HG03135 (cell line): ENCODE measurements around the gene ARHGEF12.

Experiments
- ATAC-seq: cut with Tn5 transposase; IDR thresholded peaks from one replicate; pipeline ENCODE4 v1.9.1; 2021; ENCODE audit warnings: mild to moderate bottlenecking, moderate library complexity; ENCODE audit not compliant: unreplicated experiment

ARHGEF12 gene

GRCh38 chr11:120424185-120424969, 88.2 kb downstream of the ARHGEF12 start:
- no peak for ATAC-seq

GRCh38 chr11:120424970-120425332, 88.7 kb downstream of the ARHGEF12 start:
- ATAC-seq, result no peak

DNA sequence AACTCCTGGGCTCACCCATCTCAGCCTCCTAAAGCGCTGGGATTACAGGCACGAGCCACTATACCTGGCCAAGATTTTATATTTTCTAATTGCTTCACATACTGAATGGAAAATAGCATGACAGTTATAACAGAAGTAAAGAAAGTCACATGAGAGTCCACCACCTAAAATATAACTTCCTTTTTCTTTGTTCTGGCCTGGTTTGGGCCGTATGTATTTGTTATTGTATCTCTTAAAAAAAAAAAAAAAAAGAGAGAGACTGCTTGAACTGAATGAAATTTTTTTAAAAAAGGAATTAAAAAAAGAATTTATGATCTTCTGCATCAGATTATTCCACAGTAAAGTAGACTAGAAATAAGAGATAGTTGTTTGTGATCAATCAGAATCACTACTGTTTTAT, 89.3 kb downstream of the ARHGEF12 start:
- ATAC-seq, result no peak

DNA sequence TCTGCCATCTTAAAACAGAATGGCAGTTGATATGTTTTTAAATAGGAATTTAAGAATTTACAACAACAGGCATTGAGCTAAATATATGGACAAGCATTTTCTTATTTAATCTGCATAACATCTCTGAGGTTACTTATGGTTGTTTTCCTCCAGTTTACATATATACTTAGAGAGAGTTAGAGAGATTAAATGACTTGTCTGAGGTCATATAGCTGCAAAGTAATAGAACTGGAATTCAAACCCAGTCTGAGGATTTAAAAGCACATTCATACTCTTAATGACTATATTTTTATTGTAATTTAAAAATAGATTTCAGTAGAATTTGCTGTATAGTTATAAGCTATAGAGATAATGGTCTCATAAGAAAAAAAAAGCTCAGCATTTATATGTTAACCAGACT, 93.9 kb downstream of the ARHGEF12 start:
- no peak for ATAC-seq

DNA sequence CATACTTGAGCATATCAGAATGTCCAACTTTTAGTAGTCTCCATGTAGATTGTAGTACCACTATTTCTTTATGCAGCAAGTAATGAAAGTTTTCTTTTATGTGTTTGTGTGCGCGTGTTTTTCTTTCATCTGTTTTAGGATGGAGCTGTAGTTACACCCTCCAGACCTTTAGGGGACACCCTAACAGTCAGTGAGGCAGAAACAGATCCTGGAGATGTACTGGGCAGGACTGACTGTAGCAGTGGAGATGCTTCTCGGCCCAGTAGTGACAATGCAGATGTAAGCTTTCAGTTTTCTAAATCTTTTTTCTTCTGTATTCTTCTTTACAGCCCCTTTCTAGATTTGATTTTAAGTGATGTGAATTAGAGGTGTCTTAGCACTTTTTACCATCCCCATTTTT, 95.4 kb downstream of the ARHGEF12 start:
- ATAC-seq, result no peak

- ATAC-seq, result no peak
Measured at GRCh38 chr11:120432056-120433018, 96.1 kb downstream of the ARHGEF12 start.

GRCh38 chr11:120441592-120441991, 105.4 kb downstream of the ARHGEF12 start:
- no peak for ATAC-seq

GRCh38 chr11:120442031-120442430, 105.8 kb downstream of the ARHGEF12 start:
- ATAC-seq, result no peak

DNA sequence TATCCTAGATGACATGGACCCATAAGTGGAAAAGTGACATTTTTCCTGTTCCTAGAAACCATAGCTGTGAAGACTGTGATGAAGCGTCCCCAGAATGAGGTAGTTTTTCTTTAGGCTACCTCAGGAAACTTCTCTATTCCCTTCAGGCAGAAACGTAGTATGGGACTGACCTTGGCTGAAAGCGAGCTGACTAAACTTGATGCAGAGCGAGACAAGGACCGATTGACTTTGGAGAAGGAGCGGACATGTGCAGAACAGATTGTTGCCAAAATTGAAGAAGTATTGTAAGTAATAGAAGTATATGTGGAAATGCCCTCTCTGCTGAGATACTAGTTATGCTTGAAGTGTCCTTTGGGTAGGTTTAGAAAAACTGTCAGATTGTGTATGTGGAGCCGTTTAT, 110.6 kb downstream of the ARHGEF12 start:
- no peak for ATAC-seq

- ATAC-seq, result no peak
Measured at GRCh38 chr11:120448240-120448639, 112.0 kb downstream of the ARHGEF12 start.

GRCh38 chr11:120455487-120455886, 119.3 kb downstream of the ARHGEF12 start:
- ATAC-seq, result no peak

DNA sequence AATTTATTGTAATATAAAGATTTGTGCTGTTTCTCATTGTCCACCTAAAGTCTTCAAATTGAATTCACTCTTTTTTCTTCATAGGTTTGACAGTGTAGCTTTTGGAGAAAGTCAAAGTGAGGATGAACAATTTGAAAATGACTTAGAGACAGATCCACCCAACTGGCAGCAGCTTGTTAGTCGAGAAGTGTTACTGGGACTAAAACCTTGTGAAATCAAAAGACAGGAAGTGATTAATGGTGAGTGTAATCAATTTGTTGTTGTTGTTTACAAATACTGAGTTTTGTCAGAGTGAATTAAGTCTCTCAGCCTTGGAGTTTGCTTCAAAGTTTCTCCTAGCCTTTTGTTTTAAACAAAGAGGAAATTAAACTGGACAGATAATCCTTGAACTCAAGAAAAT, 121.8 kb downstream of the ARHGEF12 start:
- no peak for ATAC-seq

DNA sequence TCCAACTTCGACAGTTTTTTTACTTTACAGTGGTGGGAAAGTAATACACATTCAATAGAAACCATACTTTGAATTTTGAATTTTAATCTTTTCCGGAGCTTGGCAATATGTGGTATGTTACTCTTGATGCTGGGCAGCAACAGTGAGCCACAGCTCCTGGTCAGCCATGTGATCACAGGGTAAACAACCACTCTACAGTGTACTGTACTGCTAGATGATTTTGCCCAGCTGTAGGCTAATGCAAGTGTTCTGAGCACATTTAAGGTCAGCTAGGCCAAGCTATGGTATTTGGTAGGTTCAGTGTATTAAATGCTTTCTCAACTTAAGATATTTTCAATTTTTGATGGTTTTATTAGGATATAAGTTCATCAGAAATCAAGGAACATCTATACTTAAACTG, 126.6 kb downstream of the ARHGEF12 start:
- no peak for ATAC-seq

DNA sequence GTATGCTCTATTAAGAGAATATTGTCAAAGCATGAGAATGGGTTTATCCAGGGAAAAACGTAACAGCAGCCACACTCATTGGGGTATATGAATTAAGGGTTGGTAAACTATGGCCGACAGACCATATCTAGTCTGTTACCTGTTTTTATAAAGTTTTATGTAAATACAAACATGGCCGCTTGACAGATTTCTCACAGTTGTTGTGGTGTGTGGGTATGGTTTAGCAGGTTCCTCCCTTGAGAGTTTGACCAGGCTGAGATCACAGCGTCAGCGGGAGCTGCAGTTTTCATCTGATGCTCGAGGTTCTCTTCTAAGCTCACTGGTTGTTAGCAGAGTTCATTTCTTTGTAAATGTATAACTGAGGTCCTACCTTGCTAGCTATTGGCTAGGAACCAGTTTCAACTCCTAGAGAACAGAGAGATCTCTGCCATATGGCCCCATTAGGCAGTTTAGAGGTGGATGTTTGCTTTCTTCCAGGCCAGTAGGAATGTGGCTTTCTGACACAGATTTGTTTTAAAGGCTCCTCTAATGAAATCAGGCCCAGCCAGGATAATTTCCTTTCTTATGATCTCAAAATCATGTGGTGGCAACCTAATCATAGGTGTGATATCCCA, 129.8 kb downstream of the ARHGEF12 start:
- ATAC-seq, result no peak

- no peak for ATAC-seq
Measured at GRCh38 chr11:120467627-120468026, 131.4 kb downstream of the ARHGEF12 start.

DNA sequence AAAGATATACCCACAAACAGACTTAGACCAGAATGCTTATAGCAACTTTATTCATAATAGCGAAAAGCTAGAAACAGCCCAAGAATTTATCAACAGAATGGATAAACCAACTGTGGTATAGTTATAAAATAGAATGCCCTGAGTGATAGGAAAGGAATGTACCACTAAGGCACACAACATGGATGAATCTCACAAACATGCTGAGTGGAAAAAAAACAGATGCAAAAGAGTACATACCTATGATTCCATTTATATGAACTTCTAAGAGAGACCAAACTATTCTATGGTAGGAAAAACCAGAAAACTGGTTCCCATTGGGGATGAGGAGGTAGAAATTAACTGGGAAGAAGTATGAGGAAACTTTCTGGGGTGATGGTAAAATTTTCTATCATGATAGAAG, 134.9 kb downstream of the ARHGEF12 start:
- ATAC-seq, result no peak

GRCh38 chr11:120471994-120472393, 135.8 kb downstream of the ARHGEF12 start:
- no peak for ATAC-seq

DNA sequence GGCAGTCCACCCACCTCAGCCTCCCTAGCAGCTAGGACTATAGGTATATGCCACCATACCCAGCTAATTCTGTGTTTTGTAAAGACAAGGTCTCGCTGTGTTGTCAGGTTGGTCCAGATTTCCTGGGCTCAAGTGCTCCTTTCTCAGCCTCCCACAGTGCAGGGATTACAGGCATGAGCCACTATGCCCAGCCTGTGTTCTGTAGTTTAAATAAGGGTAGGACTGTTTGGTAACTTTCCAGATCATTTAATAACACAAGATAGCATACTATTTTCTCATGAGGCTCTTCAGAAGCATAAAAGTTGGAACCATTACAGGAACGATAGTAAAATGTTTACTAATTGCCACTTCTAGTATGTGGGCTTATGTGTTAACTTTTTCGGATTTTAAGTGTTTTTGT, 137.3 kb downstream of the ARHGEF12 start:
- ATAC-seq, result no peak

- ATAC-seq, result no peak
Measured at GRCh38 chr11:120482149-120482548, 145.9 kb downstream of the ARHGEF12 start.

- no peak for ATAC-seq
Measured at GRCh38 chr11:120484722-120485121, 148.5 kb downstream of the ARHGEF12 start.

- ATAC-seq, result no peak
Measured at GRCh38 chr11:120486138-120486537, 149.9 kb downstream of the ARHGEF12 start.

DNA sequence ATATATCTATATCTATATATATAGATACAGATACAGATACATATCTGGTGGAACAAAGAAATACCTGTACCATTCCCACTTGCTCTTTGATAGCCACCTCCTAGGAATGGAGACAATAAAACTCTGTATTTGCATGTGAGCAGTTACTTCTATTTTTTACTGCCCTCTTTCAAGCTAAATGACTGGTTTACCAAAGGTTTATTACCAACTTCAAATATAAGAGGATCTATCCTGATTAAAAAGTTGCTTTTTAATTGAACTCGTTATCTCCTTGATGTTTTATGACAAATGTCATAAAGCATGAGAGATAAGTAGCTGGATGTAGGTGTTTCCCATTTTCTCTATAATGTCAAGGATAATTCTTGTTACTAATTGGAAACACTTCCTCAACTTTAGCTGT, 153.6 kb downstream of the ARHGEF12 start:
- ATAC-seq, result no peak
